ENCODE results near the gene THRAP3.

THRAP3 gene

DNA sequence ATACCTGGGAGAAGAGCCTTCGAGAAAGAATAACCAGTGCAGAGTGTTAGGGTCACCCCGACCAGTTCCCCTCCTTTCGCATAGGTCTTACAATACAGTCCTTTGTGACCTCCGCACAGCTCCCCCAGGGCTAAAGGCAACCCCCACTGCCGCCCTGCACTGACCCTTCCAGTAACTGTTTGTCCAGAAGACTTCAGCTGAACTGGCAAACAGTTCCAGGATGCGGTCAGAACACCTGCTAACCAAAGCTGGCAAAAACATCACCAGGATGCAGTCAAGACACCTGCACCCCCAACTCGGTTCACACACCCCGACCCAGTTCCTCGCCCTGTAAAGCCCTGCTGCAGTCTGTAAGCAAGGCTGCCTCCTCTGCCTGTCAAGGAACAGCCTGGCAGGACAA lies 105.6 kb downstream of the THRAP3 start:
- no peak for DNase-seq

DNA sequence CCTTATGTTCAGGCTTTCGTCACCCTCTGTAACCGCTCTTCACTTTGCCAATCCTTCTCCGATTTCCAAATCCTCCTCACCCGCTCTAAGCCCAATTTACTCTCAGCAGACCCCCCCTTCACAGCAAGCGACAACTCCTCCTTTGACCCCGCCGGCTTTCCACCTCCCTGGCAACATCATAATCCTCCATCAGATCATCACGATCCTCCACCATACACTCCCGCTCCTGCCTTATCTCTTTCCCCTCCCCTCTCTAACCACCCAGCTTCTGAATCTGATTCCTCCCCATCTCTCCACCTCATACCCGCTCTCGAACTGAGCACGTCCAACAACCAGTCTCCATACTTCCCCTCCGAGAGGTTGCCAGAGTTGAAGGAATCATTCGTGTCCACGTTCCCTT lies 106.7 kb downstream of the THRAP3 start:
- no peak for DNase-seq

DNA sequence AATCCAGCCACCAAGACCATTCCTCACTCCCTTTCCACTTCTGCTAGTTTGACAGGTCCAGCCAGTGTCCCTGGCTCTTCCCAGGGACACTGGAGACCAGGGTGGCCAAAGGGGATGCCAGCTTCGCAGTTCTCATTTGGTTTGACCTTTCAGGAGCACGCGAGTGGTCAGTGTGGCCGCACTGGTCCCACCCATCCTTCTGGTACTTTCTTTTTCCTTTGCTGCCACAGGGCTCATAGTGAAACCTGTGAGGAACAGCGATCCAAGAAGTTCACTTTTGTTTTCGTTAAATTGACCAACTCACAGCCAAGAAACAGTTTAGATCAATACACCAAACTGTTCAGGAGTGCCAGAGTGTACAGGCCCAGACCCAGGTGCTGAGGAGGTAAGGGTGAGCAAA lies 113.6 kb downstream of the THRAP3 start:
- DNase-seq, result no peak

DNA sequence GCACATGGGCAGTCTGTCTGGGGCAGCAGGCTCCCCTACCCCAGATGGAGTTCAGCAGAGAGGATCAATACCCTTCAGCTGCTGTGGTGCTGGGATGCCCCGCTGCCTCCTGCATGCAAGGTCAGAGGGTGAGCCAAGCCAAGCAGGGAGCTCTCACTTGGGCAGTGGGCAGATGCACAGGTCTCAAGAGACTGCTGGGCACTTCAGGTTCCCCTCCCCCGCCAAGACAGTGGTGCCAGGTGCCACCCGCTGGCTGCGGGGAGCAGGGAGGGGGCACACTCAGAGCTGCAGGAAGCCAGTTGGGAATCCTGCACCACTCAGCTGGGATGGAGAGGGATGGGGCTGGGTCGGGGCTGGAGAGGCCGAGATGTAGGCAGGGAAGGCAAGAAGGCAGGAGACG lies 115.0 kb downstream of the THRAP3 start:
- no peak for DNase-seq

DNA sequence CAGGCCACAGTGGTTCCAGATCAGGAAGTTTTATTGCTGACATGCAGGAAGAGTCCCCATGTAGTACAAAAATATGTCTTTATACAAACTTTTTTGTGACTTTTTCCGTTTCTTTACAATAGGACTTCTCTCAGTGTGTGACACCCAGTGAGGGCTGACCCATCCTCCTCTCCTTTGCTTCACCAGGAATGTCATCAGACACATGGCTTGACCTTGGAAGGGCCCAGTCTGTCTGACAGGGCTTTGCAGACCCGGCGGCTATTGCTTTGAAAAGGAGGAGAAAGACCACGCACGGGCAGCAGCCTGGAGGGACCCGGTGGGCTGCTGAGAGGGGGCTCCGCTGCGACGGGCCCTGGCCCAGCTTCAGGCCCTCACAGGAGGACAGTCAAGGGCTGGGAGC lies 115.4 kb downstream of the THRAP3 start:
- DNase-seq, result no peak

DNA sequence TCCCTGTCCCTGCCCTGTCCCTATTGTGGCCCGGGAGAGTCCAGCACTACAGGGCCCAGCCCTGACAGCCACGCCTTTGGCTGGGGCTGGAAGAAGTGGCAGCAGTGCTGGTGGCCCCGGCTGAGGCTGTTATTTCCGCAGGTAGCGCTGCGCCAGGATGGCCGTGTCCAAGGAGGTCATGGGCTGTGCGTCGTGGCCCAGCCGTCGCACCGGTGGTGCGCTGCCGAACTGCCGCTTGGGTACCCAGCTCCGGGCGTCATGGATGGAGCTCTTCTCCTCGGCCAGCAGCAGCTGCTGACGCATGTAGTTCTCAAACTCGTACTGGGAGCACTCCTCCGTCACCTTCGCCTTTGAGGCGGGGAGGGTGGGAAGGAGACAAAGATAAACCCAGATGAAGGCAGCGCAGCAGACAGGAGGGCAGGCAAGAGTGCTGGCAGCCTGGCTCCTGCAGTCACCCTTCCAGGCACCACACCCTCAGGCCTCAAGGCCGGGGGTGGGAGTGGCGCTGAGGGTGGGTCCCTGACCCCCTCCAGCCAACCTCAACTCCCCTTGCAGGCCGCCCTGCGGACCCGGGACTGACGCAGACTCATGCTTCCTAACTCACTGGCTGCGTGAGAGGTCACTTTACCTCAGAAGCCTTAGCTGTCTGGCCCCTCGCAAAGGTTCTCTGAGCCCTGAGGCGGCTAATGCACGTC lies 117.5 kb downstream of the THRAP3 start:
- DNase-seq, result no peak

DNA sequence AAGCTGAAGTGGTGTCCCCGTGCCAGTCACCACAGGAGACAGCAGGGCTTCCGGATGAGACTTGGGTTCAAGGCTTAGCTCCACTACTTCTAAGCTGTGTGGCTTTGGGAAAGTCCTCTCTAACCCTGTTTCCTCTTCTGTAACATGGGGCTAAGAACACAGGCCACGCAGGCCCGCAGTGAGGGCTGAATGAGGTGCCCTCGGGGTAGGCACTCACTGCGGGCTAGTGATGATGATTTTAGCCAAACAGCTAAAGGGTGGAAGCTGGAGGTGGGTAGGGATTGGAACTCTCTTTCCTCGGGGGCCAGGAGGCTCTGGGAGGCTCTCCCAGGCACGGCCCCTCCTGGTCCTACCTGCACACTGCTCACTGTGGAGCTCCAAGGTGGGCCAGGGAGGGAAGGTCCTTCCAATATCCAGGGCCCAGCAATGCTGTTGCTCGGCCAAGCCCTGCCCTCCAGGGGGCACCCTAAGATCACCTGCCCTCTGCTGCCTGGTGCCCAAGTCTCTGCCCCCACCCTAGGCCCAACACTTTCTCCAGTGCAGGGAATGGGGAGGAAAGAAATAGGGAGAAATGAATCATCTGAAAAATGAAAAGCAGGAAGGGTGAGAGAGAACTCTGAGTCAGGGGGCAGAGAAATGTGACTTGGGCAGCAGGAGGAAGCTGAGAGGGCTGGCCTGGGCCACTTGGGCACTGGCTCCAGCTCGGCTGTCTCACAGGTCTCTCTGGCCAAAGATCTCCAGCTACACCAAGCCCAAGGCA lies 118.4 kb downstream of the THRAP3 start:
- no peak for DNase-seq

DNA sequence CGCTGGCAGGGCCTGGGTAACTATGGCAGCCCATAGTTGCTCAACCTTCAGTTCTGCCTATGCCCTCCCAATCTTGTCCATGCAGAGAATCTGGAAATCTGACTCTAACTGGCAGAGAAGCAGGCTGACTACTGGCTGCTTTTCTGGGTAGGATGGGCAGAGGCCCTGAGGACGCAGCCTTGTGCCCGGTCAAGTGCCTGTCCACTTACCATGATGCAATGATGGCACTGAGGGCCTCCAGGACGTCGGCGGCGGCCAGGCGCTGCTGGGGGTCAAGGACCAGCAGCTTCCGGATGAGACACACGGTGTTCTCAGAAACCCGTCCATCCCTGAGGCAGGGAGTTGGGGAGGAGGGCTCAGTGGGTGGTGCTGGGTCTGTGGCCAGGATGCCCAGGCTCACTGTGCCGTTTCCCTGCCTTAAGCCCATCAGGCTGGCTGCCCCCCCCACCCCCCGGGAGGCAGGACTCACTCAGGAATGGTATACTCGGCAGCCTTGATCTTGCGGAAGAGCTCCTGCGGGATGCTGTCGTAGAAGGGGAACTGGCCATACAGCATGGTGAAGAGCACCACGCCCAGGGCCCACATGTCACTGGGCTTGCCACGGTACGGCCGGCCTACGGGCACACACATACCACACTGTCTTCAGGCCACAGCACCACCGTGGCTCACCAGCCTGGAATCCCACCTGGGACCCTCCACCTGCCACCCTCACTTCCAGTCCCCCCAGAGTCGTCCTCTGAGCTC lies 119.6 kb downstream of the THRAP3 start:
- no peak for DNase-seq

DNA sequence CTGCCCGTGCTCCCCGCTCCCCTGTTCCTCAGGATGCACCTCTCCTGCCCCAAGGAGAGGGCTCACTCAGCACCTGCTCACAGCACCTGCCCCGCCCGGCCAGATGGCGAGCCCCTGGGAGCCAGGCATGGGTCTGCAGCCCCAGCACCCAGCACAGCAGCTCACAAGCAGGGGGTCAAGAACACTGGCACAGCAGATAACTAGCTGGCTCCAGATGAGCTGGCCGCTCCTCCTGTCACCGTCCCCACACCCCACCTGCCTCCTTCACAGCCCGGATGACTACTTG lies 120.1 kb downstream of the THRAP3 start:
- no peak for DNase-seq

DNA sequence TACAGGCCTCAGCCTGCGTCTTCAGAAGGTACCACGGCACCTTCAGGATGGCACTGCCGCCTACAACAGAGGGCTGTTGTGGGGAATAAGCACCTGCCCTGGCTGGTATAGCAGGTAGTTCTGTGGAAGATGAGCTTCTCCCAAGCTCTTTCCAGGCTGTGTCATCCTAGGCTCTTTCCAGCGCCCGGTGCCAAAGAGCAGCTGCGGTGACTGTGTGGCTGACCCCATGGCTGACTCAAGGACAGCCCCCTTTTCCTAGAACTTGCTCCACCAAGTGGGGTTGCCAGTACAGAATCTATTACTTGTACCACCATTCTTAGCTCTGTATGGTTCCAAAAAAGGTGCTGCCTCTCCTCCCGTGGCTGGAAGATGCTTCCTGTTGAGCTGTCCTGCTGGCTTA lies 121.1 kb downstream of the THRAP3 start:
- no peak for DNase-seq

DNA sequence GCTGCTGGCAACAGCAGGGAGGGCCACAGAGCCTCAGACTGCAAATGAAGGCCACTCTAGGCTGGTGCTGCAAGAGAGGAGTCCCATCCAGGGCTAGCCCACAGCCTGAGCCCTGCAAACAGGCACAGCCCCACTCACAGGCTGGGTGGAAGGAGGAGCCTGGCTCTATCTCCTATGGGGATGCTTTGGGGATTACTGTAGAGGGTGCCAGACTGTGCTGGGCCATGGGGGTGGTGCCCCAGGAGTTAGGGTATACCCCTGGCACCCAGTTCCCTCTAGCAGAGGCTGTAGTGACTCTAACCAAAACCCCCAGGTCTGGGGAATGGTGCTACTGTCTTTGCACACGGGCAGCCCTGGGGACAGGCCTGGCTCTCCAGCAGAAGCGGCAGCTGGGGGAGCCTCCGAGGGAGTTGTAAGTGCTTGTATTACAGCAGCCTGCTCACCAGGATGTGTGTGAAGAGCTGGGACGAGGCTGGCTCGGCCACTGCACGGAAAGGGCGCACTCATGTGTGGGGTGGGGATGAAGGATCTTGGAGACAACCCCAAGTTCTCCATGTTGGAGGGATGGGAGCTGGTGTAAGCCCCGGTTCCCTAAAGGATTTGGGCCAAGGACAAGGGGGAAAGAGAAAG lies 122.6 kb downstream of the THRAP3 start:
- DNase-seq, result no peak

DNA sequence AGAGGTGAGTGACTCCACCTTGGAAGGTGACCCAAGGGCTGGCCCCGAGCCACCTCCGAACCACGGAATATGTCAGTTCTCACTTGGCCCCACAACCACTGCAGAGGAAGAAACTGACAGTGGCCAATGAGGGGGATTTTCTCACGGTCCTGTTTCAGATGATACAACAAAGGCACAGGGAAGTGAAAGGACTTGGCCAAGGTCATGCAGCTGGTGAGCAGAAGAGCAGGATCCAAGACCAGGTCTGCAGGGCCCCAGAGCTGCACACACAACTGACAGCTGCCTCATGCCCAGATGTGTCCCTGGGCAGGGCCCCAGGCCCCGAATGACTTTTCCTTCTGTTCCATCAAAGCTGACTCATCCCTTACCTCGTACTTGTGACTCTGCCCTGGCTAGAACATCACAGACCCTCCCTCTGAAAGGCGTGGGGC lies 125.0 kb downstream of the THRAP3 start:
- DNase-seq, result no peak

DNA sequence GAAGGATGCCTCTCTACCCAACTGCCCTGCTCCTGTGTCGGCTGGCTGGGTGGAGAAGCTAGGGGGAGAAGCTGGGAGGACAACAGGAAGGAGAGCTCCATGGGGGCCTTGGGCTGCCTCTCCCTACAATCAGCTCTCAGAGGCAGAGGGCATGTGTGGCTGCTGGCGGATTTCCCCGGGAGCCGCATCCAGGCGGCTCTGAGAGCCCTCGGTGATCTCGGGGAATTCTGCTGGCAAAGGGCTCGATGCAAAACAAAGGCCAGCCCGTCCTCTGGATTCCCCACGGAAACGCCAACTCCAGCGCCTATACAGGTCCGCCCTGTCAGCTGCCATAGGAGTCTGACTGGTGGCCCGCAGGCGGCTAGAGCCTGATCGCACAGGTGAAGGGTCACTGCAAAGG lies 125.6 kb downstream of the THRAP3 start:
- no peak for DNase-seq

DNA sequence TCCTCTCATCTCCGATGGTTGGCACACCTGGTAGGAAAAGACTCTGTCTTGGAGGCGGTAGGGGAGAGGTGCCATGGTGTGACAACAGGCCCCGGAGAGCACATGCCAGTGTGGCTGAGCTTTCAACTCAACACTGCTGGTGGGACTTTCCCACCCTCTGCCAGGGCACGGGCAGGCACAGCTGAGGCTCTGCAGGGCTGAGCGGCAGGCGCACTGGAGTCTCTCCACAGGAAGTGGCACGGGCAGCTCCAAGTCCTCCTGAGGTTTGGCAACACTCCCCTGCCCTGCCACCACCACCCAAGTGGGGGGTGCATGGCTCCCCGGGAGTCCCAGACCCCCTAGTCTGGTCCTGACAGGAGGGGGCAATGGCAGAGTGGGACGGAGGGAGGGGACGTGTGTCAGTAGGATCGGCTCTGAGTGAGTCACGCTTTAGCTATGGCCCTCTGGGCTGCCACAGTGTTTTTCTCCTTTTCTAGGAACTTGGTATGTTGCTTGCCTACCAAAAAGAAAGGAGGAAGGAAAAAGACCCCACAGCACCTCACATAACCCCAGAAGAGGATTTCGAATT lies 126.5 kb downstream of the THRAP3 start:
- no peak for DNase-seq

DNA sequence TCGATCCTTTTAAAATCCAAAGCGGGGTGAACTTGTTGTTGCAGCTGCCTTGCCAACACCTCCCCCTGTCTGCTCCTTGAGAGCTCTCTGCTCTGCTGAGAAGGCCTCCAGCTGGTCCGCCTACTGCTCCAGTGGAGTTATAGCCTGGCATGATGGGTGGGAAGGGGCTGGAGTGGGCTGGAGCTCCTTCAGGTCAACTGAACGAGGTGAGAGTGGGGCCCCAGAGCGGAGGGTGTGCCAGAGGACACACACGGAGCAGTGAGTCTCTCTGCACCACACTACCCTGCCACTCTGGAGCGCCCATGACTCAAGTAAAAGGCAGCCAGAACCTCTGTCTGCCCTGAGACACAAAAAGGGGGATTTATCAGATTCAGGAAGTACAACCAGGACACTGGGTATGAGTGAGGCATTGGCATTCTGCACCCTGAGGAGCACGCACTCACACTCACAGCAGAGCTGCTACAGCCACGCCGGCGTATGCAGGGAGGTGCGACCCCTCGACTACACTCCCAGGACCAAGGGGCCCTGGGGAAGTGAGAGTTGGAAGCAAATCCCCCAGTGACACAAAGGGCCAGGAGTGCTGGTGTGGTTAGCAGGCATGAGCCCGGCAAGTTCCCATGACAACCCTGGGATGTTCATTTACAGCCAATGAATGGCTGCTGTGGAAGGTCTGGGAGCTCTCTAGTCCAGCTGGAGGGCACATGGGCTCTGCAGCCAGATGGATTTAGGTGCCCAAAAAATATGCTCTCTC lies 127.2 kb downstream of the THRAP3 start:
- DNase-seq, result no peak

DNA sequence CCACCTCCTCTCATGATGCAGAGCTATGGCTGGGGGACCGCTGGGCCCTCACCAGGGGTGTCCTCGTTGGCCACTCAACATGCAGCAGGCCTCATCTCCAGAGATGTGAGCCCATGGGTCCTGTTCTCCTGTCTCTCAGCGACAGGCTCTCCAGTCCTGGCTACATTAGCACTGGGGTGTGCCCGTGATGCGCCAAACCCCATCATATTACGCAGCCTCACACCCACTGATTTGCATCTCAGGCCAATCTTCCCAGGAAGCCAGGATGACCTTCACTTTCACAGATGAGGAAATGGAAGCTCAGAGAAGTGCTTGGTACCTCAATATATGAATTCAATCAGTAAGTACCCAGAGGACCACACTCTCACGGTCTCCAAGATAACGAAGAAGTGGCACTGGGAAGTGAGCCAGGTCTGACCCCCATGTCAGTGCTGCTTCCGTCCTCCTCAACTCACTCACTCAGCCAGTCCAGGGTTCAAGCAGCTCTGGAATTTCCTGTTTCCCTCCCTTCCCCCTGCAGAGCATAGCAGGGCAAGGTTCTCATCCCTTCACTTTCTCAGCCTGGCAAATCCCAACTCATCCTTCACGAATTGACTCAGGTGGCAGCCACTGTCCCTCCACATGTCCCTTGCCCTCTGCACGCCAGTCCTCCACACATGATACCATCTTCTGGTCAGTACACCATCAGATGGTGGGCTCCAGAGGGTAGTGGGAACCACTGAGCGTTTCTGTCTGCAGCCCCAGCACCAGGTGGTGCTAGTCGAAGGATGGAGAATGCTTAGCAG lies 128.1 kb downstream of the THRAP3 start:
- DNase-seq, result no peak

DNA sequence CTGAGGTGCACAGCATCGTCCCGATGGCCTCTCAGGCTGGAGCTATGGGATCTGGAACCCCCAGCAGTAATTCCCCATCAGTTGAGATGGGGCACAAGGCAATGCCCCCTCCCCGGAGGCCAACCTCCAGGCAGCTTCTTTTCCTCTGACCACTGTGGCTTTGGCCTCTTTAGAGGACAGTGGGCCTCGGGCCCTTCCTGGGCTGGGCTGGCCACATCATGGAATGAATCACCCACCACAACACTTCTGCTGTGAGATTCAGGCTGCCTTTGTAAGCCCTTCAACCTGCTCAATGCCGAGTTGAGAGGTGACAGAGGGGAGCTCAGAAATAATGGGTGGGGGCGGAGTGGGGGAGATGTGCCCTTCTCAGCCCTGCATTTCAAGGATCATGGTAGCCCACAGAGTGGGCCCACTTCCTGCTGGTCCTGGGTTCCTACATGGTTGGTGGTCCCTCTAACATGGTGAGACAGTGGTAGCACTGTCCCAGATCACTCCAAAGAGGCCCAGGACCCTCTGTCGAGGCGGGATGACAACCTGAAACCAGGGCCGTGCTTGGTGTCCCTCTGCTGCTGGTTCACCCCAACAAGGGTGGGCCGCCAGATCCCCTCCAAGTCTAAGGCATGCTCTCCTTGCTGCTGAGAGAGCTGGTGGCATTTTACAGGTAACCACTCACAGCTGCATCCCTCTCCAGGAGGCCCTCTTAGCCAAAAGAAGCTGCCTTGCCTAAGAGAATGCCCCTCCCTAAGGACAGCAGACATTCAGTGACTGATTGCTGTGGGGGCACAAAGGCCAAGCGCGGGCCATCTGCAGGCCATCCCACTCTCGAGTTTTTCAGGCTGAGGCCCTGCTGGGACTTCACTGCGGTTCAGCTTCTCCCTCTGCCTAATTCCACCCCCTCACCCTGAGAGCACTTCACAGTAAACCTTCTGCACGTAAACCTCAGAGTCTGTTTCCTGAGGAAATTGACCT lies 129.0 kb downstream of the THRAP3 start:
- no peak for DNase-seq

DNA sequence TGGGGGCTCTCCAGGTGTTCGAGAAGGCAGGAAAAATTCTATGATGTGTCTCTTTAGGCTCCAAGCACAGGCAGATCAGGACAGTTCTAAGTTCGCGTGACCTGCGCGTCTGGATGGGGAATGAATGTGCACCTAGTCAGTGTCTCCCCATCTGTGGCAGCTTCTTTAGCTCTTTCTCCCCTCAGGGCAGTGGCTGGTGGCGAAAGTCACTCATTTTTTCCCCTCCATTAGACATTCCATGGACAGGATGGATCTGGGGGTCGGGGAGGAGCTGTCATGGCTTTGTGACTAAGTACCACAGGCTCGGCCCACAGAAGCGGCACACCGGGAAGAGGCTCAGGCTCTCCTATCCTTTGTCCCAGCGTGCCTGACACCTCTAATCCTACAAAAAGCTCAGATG lies 130.2 kb downstream of the THRAP3 start:
- no peak for DNase-seq
